ENCODE results near the gene RIMBP2. TPM values are rescaled to one million over a fixed set of nuclear protein-coding genes. Genes with fewer than 3 reads are reported as not detected.

Gene RIMBP2
- total and polyA plus RNA-seq, 2 donors (not counting 1 experiment from before 2014, with no cell fraction given), result 0.17 TPM; not detected in 1

DNA sequence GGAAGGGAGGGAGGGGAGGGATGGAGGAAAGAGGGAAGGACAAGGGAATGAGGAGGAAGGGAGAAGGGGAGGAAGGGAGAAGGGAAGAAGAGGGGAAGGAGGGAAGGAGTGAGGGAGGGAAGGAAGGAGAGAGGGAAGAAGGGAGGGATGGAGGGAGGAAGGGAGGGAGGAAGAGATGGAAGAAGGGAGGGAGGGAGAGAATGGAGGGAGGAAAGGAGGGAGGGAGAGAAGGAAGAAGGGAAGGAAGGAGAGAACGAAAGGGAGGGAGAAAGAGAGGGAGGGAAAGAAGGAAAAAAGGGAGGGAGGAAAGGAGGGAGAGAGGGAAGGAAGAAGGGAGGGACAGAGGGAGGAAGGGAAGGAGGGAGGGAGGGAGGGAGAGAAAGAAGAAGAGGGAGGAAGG is 49.5 kb downstream of the RIMBP2 start:
- no peaks in the 10 kb centered on the region for H3K27me3 ChIP-seq (ENCODE audit: control insufficient read depth, insufficient read depth, low read length)
- H3K4me3 ChIP-seq (replicated peaks in 1 of 4; ENCODE audit: control extremely low read depth in 1 of 4, insufficient read depth in 1 of 4, low read depth in 3 of 4, low read length in 4 of 4), result no peak overlapping the region
- TF ChIP-seq, protein P1, sequence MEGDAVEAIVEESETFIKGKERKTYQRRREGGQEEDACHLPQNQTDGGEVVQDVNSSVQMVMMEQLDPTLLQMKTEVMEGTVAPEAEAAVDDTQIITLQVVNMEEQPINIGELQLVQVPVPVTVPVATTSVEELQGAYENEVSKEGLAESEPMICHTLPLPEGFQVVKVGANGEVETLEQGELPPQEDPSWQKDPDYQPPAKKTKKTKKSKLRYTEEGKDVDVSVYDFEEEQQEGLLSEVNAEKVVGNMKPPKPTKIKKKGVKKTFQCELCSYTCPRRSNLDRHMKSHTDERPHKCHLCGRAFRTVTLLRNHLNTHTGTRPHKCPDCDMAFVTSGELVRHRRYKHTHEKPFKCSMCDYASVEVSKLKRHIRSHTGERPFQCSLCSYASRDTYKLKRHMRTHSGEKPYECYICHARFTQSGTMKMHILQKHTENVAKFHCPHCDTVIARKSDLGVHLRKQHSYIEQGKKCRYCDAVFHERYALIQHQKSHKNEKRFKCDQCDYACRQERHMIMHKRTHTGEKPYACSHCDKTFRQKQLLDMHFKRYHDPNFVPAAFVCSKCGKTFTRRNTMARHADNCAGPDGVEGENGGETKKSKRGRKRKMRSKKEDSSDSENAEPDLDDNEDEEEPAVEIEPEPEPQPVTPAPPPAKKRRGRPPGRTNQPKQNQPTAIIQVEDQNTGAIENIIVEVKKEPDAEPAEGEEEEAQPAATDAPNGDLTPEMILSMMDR (conservative IDR thresholded peaks at IDR 0.05 in 1 of 2, IDR thresholded peaks at IDR 0.05 in 1 of 2; ENCODE audit: low read depth in 1 of 2, low read length in 2 of 2), result no peak
- TF ChIP-seq EZH2 (IDR thresholded peaks at IDR 0.05; ENCODE audit: low read length, missing control alignments), result no peak
- H3K4me1 ChIP-seq (ENCODE audit: control insufficient read depth, extremely low read depth, insufficient read depth, low read length), result no peaks in the 10 kb centered on the region
- H3K36me3 ChIP-seq (ENCODE audit: control insufficient read depth, insufficient read depth, low read length), result no peaks in the 10 kb centered on the region
- no peak overlapping the region for H2AFZ ChIP-seq (ENCODE audit: low read length)
- H3K9ac ChIP-seq (ENCODE audit: insufficient read depth, low read length), result no peak overlapping the region
- H4K20me1 ChIP-seq (ENCODE audit: control insufficient read depth, extremely low read depth, insufficient read depth, low read length), result no peaks in the 10 kb centered on the region
- DNase-seq (ENCODE audit: low read depth in 2 of 2), result no peak
- H3K9me3 ChIP-seq (ENCODE audit: control insufficient read depth, insufficient read depth, low read depth, low read length), result no peaks in the 10 kb centered on the region
- H3K4me2 ChIP-seq (ENCODE audit: extremely low read depth, insufficient read depth, low read length), result no peak overlapping the region
- H3K27ac ChIP-seq (ENCODE audit: insufficient read depth, low read length), result no peak overlapping the region
- no peaks in the 10 kb centered on the region for H3K79me2 ChIP-seq (ENCODE audit: control insufficient read depth, insufficient read depth, low read length)

DNA sequence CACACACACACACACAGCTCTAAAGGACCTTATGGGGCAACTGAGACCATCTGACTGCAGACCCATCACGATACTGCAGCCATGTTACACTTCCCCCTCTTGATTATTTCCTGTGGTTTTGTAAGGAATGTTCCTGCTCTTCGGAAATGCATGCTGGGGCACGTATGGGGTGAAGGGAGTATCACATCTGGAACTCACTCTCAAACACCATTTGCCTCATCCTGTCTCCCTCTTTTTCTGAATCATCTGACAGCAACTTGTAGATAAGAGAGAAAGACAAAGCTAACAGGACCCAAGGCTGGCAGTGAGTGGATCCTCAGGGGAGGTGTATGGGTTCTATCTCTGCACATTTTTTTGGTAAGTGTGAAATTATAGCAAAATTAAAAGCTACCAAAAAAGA is 50.3 kb downstream of the RIMBP2 start:
- no peaks in the 10 kb centered on the region for H3K36me3 ChIP-seq (ENCODE audit: control insufficient read depth, insufficient read depth, low read length)
- no peak for TF ChIP-seq EZH2 (IDR thresholded peaks at IDR 0.05; ENCODE audit: low read length, missing control alignments)
- TF ChIP-seq, protein P1 (conservative IDR thresholded peaks at IDR 0.05 in 1 of 2, IDR thresholded peaks at IDR 0.05 in 1 of 2; ENCODE audit: low read depth in 1 of 2, low read length in 2 of 2), result no peak
- H3K79me2 ChIP-seq (ENCODE audit: control insufficient read depth, insufficient read depth, low read length), result no peaks in the 10 kb centered on the region
- DNase-seq (ENCODE audit: low read depth in 2 of 2), result no peak
- H4K20me1 ChIP-seq (ENCODE audit: control insufficient read depth, extremely low read depth, insufficient read depth, low read length), result no peaks in the 10 kb centered on the region
- no peak overlapping the region for H3K4me3 ChIP-seq (replicated peaks in 1 of 4; ENCODE audit: control extremely low read depth in 1 of 4, insufficient read depth in 1 of 4, low read depth in 3 of 4, low read length in 4 of 4)
- H3K4me2 ChIP-seq (ENCODE audit: extremely low read depth, insufficient read depth, low read length), result no peak overlapping the region
- H3K9me3 ChIP-seq (ENCODE audit: control insufficient read depth, insufficient read depth, low read depth, low read length), result no peaks in the 10 kb centered on the region
- H3K4me1 ChIP-seq (ENCODE audit: control insufficient read depth, extremely low read depth, insufficient read depth, low read length), result no peaks in the 10 kb centered on the region
- H3K27me3 ChIP-seq (ENCODE audit: control insufficient read depth, insufficient read depth, low read length), result no peaks in the 10 kb centered on the region
- no peak overlapping the region for H2AFZ ChIP-seq (ENCODE audit: low read length)
- H3K27ac ChIP-seq (ENCODE audit: insufficient read depth, low read length), result no peak overlapping the region
- H3K9ac ChIP-seq (ENCODE audit: insufficient read depth, low read length), result no peak overlapping the region

DNA sequence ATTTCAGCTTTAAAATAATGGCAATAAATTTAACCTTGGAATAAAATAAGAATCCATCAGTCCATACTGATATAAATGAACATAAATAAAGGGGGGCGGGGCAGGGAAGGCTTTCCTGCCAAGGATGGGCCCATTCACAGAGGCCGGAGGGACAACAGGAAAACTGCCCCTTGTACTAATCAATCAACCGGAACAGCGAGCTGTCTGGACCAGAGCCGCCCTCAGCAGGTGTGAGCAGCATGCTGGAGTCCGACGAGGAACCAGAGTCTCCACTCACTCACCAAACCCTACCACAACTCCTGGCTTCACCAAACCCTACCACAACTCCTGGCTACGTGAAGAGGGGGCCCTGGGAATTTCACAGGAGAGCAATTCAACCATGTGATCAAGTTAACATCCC is 51.3 kb downstream of the RIMBP2 start:
- no peaks in the 10 kb centered on the region for H4K20me1 ChIP-seq (ENCODE audit: control insufficient read depth, extremely low read depth, insufficient read depth, low read length)
- no peak overlapping the region for H3K27ac ChIP-seq (ENCODE audit: insufficient read depth, low read length)
- no peaks in the 10 kb centered on the region for H3K36me3 ChIP-seq (ENCODE audit: control insufficient read depth, insufficient read depth, low read length)
- H3K79me2 ChIP-seq (ENCODE audit: control insufficient read depth, insufficient read depth, low read length), result no peaks in the 10 kb centered on the region
- H2AFZ ChIP-seq (ENCODE audit: low read length), result no peak overlapping the region
- no peaks in the 10 kb centered on the region for H3K9me3 ChIP-seq (ENCODE audit: control insufficient read depth, insufficient read depth, low read depth, low read length)
- H3K4me1 ChIP-seq (ENCODE audit: control insufficient read depth, extremely low read depth, insufficient read depth, low read length), result no peaks in the 10 kb centered on the region
- no peak for DNase-seq (ENCODE audit: low read depth in 2 of 2)
- H3K27me3 ChIP-seq (ENCODE audit: control insufficient read depth, insufficient read depth, low read length), result no peaks in the 10 kb centered on the region
- no peak overlapping the region for H3K9ac ChIP-seq (ENCODE audit: insufficient read depth, low read length)
- no peak overlapping the region for H3K4me3 ChIP-seq (replicated peaks in 1 of 4; ENCODE audit: control extremely low read depth in 1 of 4, insufficient read depth in 1 of 4, low read depth in 3 of 4, low read length in 4 of 4)
- TF ChIP-seq, protein P1 (conservative IDR thresholded peaks at IDR 0.05 in 1 of 2, IDR thresholded peaks at IDR 0.05 in 1 of 2; ENCODE audit: low read depth in 1 of 2, low read length in 2 of 2), result no peak
- no peak for TF ChIP-seq EZH2 (IDR thresholded peaks at IDR 0.05; ENCODE audit: low read length, missing control alignments)
- no peak overlapping the region for H3K4me2 ChIP-seq (ENCODE audit: extremely low read depth, insufficient read depth, low read length)

Data from fibroblast of lung (primary cell).